Liver (tissue), 9 donors: ENCODE results near the gene DDX4. TPM values are rescaled to one million over a fixed set of nuclear protein-coding genes. Genes with fewer than 3 reads are reported as not detected.
"Not testable (repeated sequence)": the region's sequence is repeated elsewhere in the genome, so short reads cannot be mapped to it uniquely, and the experiment has no call there.

ENCODE experiments used
- DNase-seq: peaks from one replicate; pipeline ENCODE4 v3.0.0-alpha.2; 2017; ENCODE audit warnings: low spot score
- H3K27ac ChIP-seq, 2 donors: one replicate each; pipeline ENCODE4 v1.7.0; 2013; ENCODE audit warnings: inconsistent platforms in 2 of 2, low read length in 2 of 2, control low read depth in 1 of 2, low read depth in 1 of 2, mild to moderate bottlenecking in 1 of 2
- H3K27me3 ChIP-seq, 4 donors: one replicate each; pipeline versions ENCODE4 v1.6.1 to v1.7.0; 2013; ENCODE audit warnings: low read length in 3 of 4, inconsistent platforms in 1 of 4, mild to moderate bottlenecking in 1 of 4, moderate library complexity in 1 of 4; ENCODE audit not compliant: control insufficient read depth in 4 of 4, insufficient read depth in 4 of 4
- H3K36me3 ChIP-seq, 4 donors: one replicate each; pipeline versions ENCODE4 v1.6.1 to v1.7.0; 2013; ENCODE audit warnings: low read length in 3 of 4, mild to moderate bottlenecking in 3 of 4, low read depth in 1 of 4, moderate library complexity in 1 of 4; ENCODE audit not compliant: control insufficient read depth in 4 of 4, insufficient read depth in 3 of 4
- H3K4me1 ChIP-seq, 4 donors: one replicate each; pipeline versions ENCODE4 v1.6.1 to v1.7.0; 2013; ENCODE audit warnings: low read length in 3 of 4, mild to moderate bottlenecking in 3 of 4, moderate library complexity in 1 of 4; ENCODE audit not compliant: control insufficient read depth in 4 of 4, insufficient read depth in 4 of 4
- H3K4me3 ChIP-seq, 3 donors: one replicate each; pipeline versions ENCODE4 v1.6.1 to v1.7.0; 2013; ENCODE audit warnings: low read length in 3 of 3, control low read depth in 1 of 3, low read depth in 1 of 3, mild to moderate bottlenecking in 1 of 3
- H3K9ac ChIP-seq, 2 donors: one replicate each; pipeline ENCODE4 v1.7.0; 2013; ENCODE audit warnings: low read length in 2 of 2, mild to moderate bottlenecking in 2 of 2, moderate library complexity in 2 of 2, control low read depth in 1 of 2, low read depth in 1 of 2
- H3K9me3 ChIP-seq, 4 donors: one replicate each; pipeline versions ENCODE4 v1.6.1 to v1.7.0; 2013; ENCODE audit warnings: low read length in 3 of 4; ENCODE audit not compliant: control insufficient read depth in 4 of 4
- ATF3 ChIP-seq: IDR thresholded peaks from 2 replicates; pipeline ENCODE4 v1.6.1; 2016; ENCODE audit warnings: antibody characterized with exemption
- CTCF ChIP-seq: fragments of 150-350 bp; IDR thresholded peaks from 2 replicates; pipeline ENCODE4 v1.5.1; 2017; ENCODE audit warnings: improper control_type of control experiment, low read depth, low read length; ENCODE audit not compliant: missing input control
- FOXA1 ChIP-seq: IDR thresholded peaks from 2 replicates; pipeline ENCODE4 v1.6.1; 2016; ENCODE audit warnings: antibody characterized with exemption
- FOXA2 ChIP-seq: IDR thresholded peaks from 2 replicates; pipeline ENCODE4 v1.6.1; 2016; ENCODE audit warnings: antibody characterized with exemption
- HNF4G ChIP-seq: IDR thresholded peaks from 2 replicates; pipeline ENCODE4 v1.6.1; 2016; ENCODE audit warnings: antibody characterized with exemption
- NR2F2 ChIP-seq: IDR thresholded peaks from 2 replicates; pipeline ENCODE4 v1.6.1; 2016; ENCODE audit warnings: antibody characterized with exemption
- RAD21 ChIP-seq, 2 donors: IDR thresholded peaks; 2 replicates each; pipeline ENCODE4 v1.6.1; 2016; ENCODE audit warnings: antibody characterized with exemption in 2 of 2, mild to moderate bottlenecking in 2 of 2
- RXRA ChIP-seq, 2 donors: IDR thresholded peaks; 2 replicates each; pipeline ENCODE4 v1.6.1; 2017 to 2018; ENCODE audit warnings: antibody characterized with exemption in 2 of 2, mild to moderate bottlenecking in 1 of 2
- YY1 ChIP-seq: IDR thresholded peaks from 2 replicates; pipeline ENCODE4 v1.6.1; 2016; ENCODE audit warnings: antibody characterized with exemption, mild to moderate bottlenecking
- ZBTB33 ChIP-seq: IDR thresholded peaks from 2 replicates; pipeline ENCODE4 v1.6.1; 2016; ENCODE audit warnings: antibody characterized with exemption
- WGBS: extraction: QIAGEN DNeasy Blood & Tissue Kit; methylation state at CpG from one replicate; pipeline ENCODE4 v1.1.7; 2013; 5-methylcytosine and 5-hydroxymethylcytosine counted together
- polyA plus RNA-seq, 2 donors: library from polyadenylated mRNA; stranded (reverse) in 1 of 2; unstranded in 1 of 2; fragments of 200-250 nt in 1 of 2; fragments of >200 nt in 1 of 2; fragmentation: Nextera tagmentation in 1 of 2; extraction: Ambion mirVana in 1 of 2; gene quantifications; one replicate each; pipeline versions ENCODE4 v1.2.1 to v1.2.3, GENCODE V29; 2013 to 2015
- total RNA-seq, 2 donors: library from RNA; depleted of rRNA; stranded (reverse); fragments of >200 nt; gene quantifications; one replicate each; pipeline ENCODE4 v1.2.3, GENCODE V29; 2014
- donor health status: healthy.
- donor health status: healthy.
- donor health status: healthy.
- donor health status: healthy.
- donor health status: healthy.

The DDX4 gene
- total and polyA plus RNA-seq, 4 donors = not detected

GRCh38 chr5:55758714-55759113, 20.9 kb downstream of the DDX4 start:
- Histone ChIP-seq H3K27me3 (peaks cover 0 to 4% (median 0%) of the 10 kb centered on the region in 4 donors), H3K4me3 (no peak overlapping the region), H3K27ac (no peak overlapping the region), H3K9me3 (no peaks in the 10 kb centered on the region), H3K4me1 (no peaks in the 10 kb centered on the region), H3K9ac (no peak overlapping the region), H3K36me3 (no peaks in the 10 kb centered on the region)
- 80% methylated on average over 2 of the region's 2 CpGs for WGBS
- no peak for DNase-seq
- TF ChIP-seq FOXA1 = no peak
- no peak for TF ChIP-seq YY1
- TF ChIP-seq RXRA (IDR thresholded peaks at IDR 0.05) = no peak
- TF ChIP-seq RAD21 (IDR thresholded peaks at IDR 0.05) = no peak
- no peak for TF ChIP-seq CTCF

GRCh38 chr5:55761721-55762120, 23.9 kb downstream of the DDX4 start:
- H3K36me3 ChIP-seq, H3K9me3 ChIP-seq, H3K9ac ChIP-seq, H3K4me1 ChIP-seq, DNase-seq, H3K4me3 ChIP-seq, H3K27me3 ChIP-seq, H3K27ac ChIP-seq: not testable (repeated sequence)
- 91% methylated on average over 7 of the region's 7 CpGs for WGBS

GRCh38 chr5:55763746-55764420, 26.0 kb downstream of the DDX4 start:
- no peaks in the 10 kb centered on the region for H3K9me3 ChIP-seq
- H3K4me3 ChIP-seq = no peak overlapping the region
- no peak for TF ChIP-seq RXRA (IDR thresholded peaks at IDR 0.05)
- TF ChIP-seq ZBTB33 = no peak
- no peak for TF ChIP-seq HNF4G
- DNase-seq = no peak
- no peaks in the 10 kb centered on the region for H3K4me1 ChIP-seq
- H3K9ac ChIP-seq = no peak overlapping the region
- no peaks in the 10 kb centered on the region for H3K36me3 ChIP-seq
- WGBS = 88% methylated on average over 2 of the region's 2 CpGs
- H3K27ac ChIP-seq = no peak overlapping the region
- H3K27me3 ChIP-seq = no peaks in the 10 kb centered on the region

- H3K36me3 ChIP-seq = no peaks in the 10 kb centered on the region
- DNase-seq = no peak
- no peaks in the 10 kb centered on the region for H3K9me3 ChIP-seq
- no peak overlapping the region for H3K4me3 ChIP-seq
- no peak overlapping the region for H3K9ac ChIP-seq
- TF ChIP-seq ATF3 (no peak), CTCF (no peak), NR2F2 (no peak), RXRA (IDR thresholded peaks at IDR 0.05) (no peak), FOXA2 (no peak)
- H3K27ac ChIP-seq = no peak overlapping the region
- no peaks in the 10 kb centered on the region for H3K27me3 ChIP-seq
- WGBS = 94% methylated on average over 2 of the region's 2 CpGs
- H3K4me1 ChIP-seq = no peaks in the 10 kb centered on the region
Measured at GRCh38 chr5:55768279-55768678, 30.4 kb downstream of the DDX4 start.
